ENCODE data around the gene SEZ6L.

DNA sequence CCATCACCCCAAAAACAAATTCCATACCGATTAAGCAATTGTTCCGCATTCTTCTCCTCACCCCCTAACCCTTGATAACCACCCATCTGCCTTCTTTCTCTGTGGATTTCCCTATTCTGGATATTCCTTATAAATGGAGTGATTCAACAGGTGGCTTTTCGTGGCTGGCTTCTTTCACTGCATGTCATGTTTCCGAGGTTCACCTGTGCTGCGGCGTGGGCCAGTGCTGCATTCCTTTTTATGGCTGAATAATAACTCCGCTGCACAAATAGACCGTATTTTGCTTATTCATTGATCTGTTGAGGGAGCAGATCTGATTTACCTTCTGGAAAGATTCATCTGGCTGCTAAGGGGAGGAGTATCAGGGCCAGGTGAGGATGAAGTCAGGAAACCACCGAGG is 165.0 kb downstream of the SEZ6L start:
- TF ChIP-seq, protein P1, sequence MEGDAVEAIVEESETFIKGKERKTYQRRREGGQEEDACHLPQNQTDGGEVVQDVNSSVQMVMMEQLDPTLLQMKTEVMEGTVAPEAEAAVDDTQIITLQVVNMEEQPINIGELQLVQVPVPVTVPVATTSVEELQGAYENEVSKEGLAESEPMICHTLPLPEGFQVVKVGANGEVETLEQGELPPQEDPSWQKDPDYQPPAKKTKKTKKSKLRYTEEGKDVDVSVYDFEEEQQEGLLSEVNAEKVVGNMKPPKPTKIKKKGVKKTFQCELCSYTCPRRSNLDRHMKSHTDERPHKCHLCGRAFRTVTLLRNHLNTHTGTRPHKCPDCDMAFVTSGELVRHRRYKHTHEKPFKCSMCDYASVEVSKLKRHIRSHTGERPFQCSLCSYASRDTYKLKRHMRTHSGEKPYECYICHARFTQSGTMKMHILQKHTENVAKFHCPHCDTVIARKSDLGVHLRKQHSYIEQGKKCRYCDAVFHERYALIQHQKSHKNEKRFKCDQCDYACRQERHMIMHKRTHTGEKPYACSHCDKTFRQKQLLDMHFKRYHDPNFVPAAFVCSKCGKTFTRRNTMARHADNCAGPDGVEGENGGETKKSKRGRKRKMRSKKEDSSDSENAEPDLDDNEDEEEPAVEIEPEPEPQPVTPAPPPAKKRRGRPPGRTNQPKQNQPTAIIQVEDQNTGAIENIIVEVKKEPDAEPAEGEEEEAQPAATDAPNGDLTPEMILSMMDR (IDR thresholded peaks at IDR 0.05), result no peak
- TF ChIP-seq POLR2A (IDR thresholded peaks at IDR 0.05), result no peak
